Motor neuron (in vitro differentiated cells): Measurements from ENCODE around the gene CNGA1. TPM values are rescaled to one million over a fixed set of nuclear protein-coding genes. Genes with fewer than 3 reads are reported as not detected.

Experiments used
- ATAC-seq, 8 experiments: fragments of 200-7000 bp; cut with Tn5 transposase; replicated peaks in 6 of 8; 2 replicates each; pipeline ENCODE4 v1.8.0; 2021; ENCODE audit warnings: mild to moderate bottlenecking in 8 of 8, moderate library complexity in 8 of 8
- H3K27ac ChIP-seq, 2 donors: fragments of 250-450 bp; sonication (Bioruptor Pico); 2 replicates each; pipeline ENCODE4 v1.9.0; 2021; ENCODE audit warnings: antibody characterized with exemption in 2 of 2, mild to moderate bottlenecking in 2 of 2, moderate library complexity in 1 of 2
- H3K4me1 ChIP-seq, 2 donors: fragments of 250-450 bp; sonication (Bioruptor Pico); replicated peaks in 1 of 2; 2 replicates each; pipeline ENCODE4 v1.6.1; 2021; ENCODE audit warnings: antibody characterized with exemption in 2 of 2, mild to moderate bottlenecking in 2 of 2, moderate library complexity in 1 of 2
- H3K4me3 ChIP-seq, 5 donors: fragments of 250-450 bp; sonication (Bioruptor Pico); 2 replicates each; pipeline ENCODE4 v1.9.0; 2021; ENCODE audit warnings: antibody characterized with exemption in 5 of 5, mild to moderate bottlenecking in 5 of 5, moderate library complexity in 4 of 5
- WGBS, 10 experiments: fragments of 450-650 bp; shearing (Covaris generic); methylation state at CpG; one replicate each; pipeline ENCODE4 v1.0.0; 2022; 5-methylcytosine and 5-hydroxymethylcytosine counted together
- in situ Hi-C, 9 experiments: fragments of 400-800 bp; cut with MboI; loops; one replicate each; pipeline ENCODE4 v1.15.0; 2021; ENCODE audit warnings: low sequenced_read_pairs in 9 of 9, low pct_unique_long_range_greater_than_20kb in 2 of 9; ENCODE audit not compliant: unreplicated experiment in 9 of 9
- total RNA-seq, 8 experiments: library from RNA; unstranded; fragments of 300-600 nt; gene quantifications; 2 replicates each; pipeline versions ENCODE4 v1.2.3 to v1.2.4, GENCODE V29; 2022

The CNGA1 gene
- under 1 TPM in 6 of 8 experiments, not detected in 2; 0.05 to 0.38 (median 0.18) TPM for total RNA-seq

DNA sequence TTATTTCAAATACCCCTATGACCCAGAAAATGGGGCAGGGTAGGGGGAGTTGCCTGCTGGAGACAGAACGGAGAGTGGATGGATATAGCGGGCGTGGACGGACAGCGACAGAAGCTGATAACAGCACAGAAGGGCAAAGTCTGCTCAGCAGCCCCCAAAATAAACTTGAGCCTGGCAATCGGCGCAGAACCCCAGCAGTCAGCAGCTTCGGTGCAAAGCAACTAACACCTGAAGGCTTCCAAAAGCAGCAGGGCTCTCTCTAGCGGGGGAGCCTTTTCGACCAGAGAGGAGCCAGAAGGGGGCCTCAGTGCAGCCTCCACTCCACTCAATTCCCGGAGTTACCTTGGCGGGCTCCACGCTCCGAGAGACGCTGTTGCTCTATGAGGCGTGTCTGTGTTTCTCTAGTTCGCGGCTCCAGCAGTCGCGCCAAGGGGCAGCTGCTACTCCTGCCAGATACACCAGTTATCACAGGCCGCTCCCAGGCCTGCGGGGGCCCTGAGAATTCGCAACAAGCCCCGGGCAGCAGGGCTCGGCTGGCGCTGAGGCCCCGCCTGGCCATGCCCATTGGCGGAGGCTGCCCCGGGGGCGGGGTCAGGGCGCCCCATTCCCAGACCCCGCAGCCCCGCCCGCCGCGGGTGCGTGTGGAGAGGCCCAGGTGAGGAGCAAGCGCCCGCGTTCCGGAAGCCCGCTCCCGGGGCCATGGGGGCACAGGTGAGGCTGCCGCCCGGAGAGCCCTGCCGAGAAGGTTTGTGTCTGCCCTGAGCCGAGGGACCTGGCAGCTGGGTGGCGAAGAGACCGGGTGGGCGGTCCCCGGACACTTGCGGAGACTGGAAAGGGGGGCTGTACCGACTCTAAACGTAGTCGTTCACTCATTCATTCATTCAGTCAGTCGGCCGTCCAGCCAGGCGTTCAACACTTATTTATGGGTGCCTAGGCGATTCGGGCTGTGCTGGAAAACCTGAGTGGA lies at the start of gene CNGA1, which contains the start of gene NIPAL1:
Gene CNGA1 (minus strand): TSS at position 541 of the 967 bp plus-strand sequence. CDS start 63,992 bp downstream, outside the sequence.
Gene NIPAL1 (plus strand): TSS at position 632 of the 967 bp plus-strand sequence. CDS start 68 bp downstream, at position 700.
- ATAC-seq, result peak; percentile 85 to 93 (median 90)
- 0 to 60% (median 19%) methylated on average over 3 to 8 of the region's 60 CpGs; no CpG with 5 or more reads in 4 of the 10 experiments for WGBS, 10 experiments
- no peaks in the 10 kb centered on the region for H3K4me1 ChIP-seq
- H3K4me3 ChIP-seq, result peak within 1 kb of the TSS; percentile 45 to 74 (median 49)
- in situ Hi-C loops, result no loop called here
- H3K27ac ChIP-seq, result no peak within 1 kb of the TSS

DNA sequence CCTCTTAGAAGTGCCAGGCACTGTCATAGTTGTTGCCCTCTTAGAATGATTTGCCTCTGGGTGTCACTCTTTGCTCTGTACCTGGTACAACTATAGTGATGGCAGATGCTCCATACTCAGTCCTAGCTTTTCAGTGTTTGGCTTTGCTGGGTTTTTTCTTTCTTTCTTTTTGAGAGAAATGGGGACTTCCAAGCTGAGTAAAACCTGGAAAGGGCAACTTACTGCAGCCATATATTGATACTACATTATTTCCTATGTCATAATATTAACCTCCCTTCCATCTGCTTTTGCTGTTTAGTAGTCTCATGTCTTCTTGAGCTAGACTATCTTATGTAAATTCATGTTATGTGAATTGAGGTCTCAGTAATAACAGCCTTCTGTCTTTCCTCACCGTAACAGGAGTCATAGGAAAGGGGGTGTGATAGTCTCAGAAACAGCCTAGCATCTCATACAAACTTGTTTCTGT lies 49.1 kb upstream of the CNGA1 start:
- in situ Hi-C loops, result no loop called here
- no peaks in the 10 kb centered on the region for H3K4me1 ChIP-seq
- ATAC-seq, result no peak
- no peak overlapping the region for H3K4me3 ChIP-seq
- H3K27ac ChIP-seq, result no peak overlapping the region
- 75 to 100% (median 90%) methylated on average over 1 of the region's 1 CpG; no CpG with 5 or more reads in 3 of the 10 experiments for WGBS, 10 experiments

DNA sequence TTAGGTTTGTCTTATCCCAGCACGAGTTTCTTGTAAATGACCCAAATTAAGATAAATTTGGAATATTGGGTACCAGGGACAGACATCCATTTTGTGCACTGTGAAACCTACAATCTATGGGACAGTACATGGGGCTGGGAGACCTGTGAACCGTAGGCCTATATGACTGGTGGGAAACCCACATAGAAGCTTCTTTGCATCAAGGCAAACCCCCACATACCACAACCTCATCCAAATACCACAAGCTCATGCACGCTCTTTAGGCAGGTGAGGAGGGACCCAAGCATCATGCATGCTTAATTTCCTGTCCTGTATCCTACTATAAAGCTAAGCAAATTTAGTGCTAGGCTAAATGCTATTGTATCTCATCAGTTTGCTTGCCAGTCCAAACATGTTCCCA lies 47.9 kb upstream of the CNGA1 start:
- Histone ChIP-seq H3K4me1 (no peaks in the 10 kb centered on the region), H3K4me3 (no peak overlapping the region), H3K27ac (no peak overlapping the region)
- WGBS, 10 experiments, result 13 to 85% (median 60%) methylated on average over 1 to 3 of the region's 3 CpGs; no CpG with 5 or more reads in 3 of the 10 experiments
- in situ Hi-C loops, result no loop called here
- ATAC-seq, result no peak

DNA sequence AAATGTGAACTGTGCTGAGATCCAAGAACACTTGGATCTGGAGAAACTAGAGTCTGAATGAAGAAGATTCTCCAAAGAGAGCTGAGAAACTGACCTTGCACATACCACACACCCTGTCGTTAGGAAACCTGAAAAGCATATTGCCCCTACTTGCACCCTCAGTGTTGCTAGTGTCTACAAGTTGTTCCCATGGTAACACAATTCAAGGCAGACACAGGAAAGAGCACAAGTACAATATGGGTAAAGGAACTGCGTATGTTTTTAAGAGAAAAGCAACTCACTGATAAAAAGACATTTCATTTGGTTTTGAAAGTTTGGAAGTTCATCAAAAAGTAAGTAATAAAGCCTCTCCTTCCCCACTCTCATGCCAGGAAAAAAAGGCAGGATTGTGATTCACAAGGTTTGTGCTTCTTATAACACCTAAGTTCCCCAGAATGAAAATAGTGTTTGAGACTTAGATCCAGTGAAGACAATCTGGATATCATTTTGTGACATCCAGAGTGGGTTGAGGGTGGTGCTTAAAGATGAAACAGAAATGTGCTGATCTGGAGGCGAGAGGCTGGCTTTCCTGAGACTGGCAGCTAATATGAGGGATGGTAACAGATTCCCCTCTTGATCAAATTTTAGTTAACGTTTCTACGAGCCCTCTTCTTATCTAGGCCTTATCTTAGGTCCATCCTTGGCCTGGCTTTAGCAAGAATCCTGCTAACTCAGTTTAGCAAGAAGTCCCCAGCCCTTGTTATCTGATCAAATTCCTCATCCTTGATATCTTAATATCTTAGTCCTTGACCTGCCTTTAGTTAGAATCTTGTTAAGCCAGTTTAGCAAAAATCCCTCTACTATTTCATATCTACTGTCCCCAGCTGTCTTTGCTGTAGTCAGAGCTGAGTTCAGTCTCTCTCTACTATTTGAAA lies 42.4 kb upstream of the CNGA1 start:
- in situ Hi-C loops, result no loop called here
- H3K4me1 ChIP-seq, result no peaks in the 10 kb centered on the region
- H3K27ac ChIP-seq, result no peak overlapping the region
- WGBS, 10 experiments, result 0 to 73% (median 47%) methylated on average over 1 to 5 of the region's 5 CpGs; no CpG with 5 or more reads in 1 of the 10 experiments
- peak in 1 of 8 experiments; percentile 72 for ATAC-seq
- H3K4me3 ChIP-seq, result no peak overlapping the region

DNA sequence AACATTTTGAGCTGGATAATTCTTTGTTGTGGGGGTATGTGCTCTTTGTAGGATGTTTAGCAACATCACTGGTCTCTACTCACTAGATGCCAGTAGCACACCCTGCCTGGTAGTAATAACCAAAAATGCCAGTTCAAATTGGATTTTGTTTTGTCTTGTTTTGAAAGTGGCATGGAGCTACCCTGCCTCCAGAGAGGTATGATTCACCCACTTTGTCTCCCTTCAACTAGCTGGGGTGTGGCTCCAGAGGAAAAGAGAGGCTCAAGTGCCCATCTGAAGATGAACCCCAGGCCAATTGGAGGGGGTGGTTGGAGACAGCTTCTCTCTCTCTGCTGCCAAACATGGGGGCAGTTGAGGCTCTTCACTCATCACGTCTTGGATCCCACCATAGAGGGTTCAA lies 34.6 kb upstream of the CNGA1 start:
- WGBS, 10 experiments, result 0% methylated on average over 1 of the region's 1 CpG; no CpG with 5 or more reads in 9 of the 10 experiments
- no peak overlapping the region for H3K27ac ChIP-seq
- no peak overlapping the region for H3K4me3 ChIP-seq
- in situ Hi-C loops, result no loop called here
- ATAC-seq, result no peak
- no peaks in the 10 kb centered on the region for H3K4me1 ChIP-seq

DNA sequence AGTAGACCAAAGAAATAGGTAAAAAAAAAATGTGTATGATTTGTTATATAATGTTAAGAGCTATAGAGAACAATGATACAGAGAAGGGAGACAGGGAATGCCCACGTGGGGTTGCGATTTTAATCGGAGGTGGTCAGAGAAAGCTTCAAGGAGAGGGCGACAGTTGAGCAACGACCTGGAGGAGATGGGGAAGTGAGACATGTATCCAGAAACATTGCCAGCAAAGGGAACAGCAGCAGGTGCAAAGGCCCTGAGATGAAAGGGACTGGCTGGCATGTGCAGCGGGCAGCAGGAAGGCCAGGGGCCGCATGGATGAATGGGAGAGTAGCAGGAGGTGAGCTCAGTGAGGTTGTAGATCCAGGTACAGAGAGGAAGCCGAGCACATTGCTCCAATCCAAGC lies 33.0 kb upstream of the CNGA1 start:
- in situ Hi-C loops, result no loop called here

DNA sequence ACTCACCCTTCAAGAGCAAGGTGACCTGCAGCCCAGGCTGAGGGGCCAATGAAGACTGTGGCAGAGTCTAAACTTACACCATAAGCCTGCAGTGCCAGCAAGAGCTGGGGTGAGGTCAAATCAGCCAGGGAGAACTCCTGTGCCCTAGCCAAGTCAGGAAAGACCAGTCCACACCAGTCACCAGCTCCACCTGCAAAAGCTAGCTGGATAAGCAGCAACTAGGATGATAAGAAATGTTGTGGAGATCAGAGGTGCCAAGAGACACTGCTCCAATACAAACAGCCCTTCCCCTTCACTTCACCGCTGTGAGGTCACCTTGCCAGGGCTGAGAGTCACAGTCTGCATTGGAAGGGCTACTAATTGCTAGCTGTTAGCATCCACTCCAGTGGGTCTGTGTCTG lies 31.4 kb upstream of the CNGA1 start:
- Histone ChIP-seq H3K27ac (no peak overlapping the region), H3K4me3 (no peak overlapping the region), H3K4me1 (no peaks in the 10 kb centered on the region)
- in situ Hi-C loops, result no loop called here
- 67 to 100% methylated on average over 1 of the region's 1 CpG; no CpG with 5 or more reads in 8 of the 10 experiments for WGBS, 10 experiments
- ATAC-seq, result no peak

More for the DNA sequence above, 33.0 kb upstream of the CNGA1 start:
- 19 to 100% (median 85%) methylated on average over 3 to 8 of the region's 8 CpGs for WGBS, 10 experiments
- ATAC-seq, result no peak
- Histone ChIP-seq H3K27ac (no peak overlapping the region), H3K4me3 (no peak overlapping the region), H3K4me1 (no peaks in the 10 kb centered on the region)

DNA sequence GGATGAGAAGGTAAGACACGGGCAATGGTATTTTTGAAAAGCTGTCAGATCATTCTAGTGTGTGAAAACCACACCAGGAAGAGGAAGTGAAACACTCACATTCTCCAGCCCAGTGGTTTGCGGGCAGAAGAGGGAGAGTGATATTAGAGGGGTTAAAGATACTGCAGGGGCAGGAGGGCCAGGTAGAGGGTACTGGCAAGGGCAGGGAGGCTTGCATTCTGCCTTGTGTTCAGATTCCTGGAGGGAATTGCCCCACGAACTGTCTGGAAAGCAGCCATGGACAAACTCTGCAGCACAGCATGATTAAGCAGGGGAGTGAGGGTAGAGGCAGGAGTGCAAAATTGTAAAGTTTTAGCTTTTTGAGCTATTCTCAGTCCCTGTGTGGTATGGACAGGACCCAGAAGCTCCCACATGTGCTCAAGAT lies 31.0 kb upstream of the CNGA1 start:
- ATAC-seq, result no peak
- WGBS, 10 experiments, result 0 to 80% (median 52%) methylated on average over 1 to 3 of the region's 3 CpGs; no CpG with 5 or more reads in 2 of the 10 experiments
- in situ Hi-C loops, result no loop called here
- Histone ChIP-seq H3K4me3 (no peak overlapping the region), H3K4me1 (no peaks in the 10 kb centered on the region), H3K27ac (no peak overlapping the region)

DNA sequence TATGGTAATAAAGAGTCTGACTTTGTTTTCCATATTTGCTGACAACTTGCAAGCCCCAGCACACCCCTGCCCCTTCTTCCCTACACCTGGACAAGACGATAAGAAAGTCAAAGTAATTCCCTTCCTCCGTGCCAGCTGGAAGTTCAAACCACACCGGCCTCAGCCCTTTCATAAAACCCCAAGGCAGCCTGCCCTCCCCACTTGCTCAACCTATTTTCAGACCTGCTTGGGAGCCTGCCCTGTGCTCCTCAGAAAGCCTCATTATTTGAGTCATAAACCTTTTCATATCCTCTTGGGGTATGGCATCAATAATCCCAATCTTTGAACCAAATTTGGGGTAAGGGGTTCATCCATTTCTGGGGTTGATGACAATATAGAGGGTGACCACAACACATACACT lies 29.6 kb upstream of the CNGA1 start:
- H3K27ac ChIP-seq, result no peak overlapping the region
- no peaks in the 10 kb centered on the region for H3K4me1 ChIP-seq
- ATAC-seq, result no peak
- WGBS, 10 experiments, result 18 to 95% (median 58%) methylated on average over 1 to 3 of the region's 3 CpGs; no CpG with 5 or more reads in 4 of the 10 experiments
- H3K4me3 ChIP-seq, result no peak overlapping the region
- in situ Hi-C loops, result no loop called here

DNA sequence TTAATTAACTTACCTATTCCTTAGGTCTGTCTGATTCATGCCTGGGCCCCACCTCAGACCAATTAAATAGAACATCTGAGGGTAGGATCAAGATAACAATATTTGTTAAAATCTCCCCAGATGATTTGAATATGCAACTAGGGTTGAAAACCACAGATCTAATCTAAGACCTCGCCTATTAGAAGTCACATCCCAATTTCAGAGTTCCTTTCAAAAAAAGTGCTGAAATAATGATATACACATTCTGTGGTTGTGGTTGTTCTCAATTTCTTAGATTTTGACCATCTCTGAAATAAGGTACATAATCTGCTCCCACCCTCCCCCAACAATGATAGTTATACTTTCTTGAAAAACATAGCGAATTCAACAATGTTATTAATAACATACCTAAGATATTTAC lies 27.8 kb upstream of the CNGA1 start:
- no peaks in the 10 kb centered on the region for H3K4me1 ChIP-seq
- 60 to 100% (median 90%) methylated on average over 1 to 2 of the region's 2 CpGs; no CpG with 5 or more reads in 2 of the 10 experiments for WGBS, 10 experiments
- in situ Hi-C loops, result no loop called here
- H3K27ac ChIP-seq, result no peak overlapping the region
- H3K4me3 ChIP-seq, result no peak overlapping the region
- ATAC-seq, result peak in 1 of 8 experiments; percentile 20

DNA sequence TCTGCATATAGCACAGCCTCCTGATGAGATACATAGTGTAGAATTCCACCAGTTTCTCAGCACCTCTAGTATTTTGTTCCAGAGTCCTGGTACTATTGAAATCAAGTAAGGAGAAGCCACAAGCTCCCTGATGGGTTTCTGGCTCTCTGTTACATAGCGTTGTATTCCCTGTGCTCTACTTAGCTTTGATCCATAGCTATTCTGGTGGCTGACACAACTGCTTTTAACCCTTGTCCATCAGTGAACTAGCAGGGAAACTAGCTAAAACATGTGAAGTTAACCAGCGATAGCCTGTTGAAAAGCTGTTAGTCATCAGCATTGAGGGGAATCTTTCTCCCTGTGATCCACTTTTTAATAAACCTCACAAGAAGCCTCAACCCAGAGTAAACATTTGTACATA lies 27.0 kb upstream of the CNGA1 start:
- 36 to 100% (median 80%) methylated on average over 1 to 2 of the region's 2 CpGs; no CpG with 5 or more reads in 3 of the 10 experiments for WGBS, 10 experiments
- no peak overlapping the region for H3K27ac ChIP-seq
- no peak for ATAC-seq
- in situ Hi-C loops, result no loop called here
- no peak overlapping the region for H3K4me3 ChIP-seq
- H3K4me1 ChIP-seq, result no peaks in the 10 kb centered on the region

DNA sequence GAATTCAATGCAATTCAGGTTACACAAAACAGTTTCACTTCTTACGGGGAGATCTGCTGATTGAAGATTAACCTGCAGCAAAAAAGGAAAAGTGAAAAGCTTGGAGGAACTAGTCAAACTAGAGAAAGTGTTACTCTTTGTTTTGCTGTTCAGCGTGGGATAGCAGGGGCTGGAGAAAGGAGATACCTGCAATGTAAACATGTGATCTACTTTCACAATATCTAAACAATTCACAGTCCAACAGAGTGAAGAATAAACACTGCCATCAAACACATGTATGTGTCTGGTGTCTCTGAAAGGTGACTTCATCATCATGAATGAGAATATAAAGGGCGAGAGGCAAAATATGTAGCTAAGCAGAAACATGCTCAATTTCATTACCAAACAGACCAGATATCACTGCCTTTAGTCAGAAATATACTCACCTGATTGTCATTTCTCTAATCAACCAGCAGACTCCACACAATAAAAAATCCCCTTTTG lies 26.5 kb upstream of the CNGA1 start:
- in situ Hi-C loops, result no loop called here

More for the DNA sequence above, 26.5 kb upstream of the CNGA1 start:
- Histone ChIP-seq H3K27ac (no peak overlapping the region), H3K4me1 (no peaks in the 10 kb centered on the region), H3K4me3 (no peak overlapping the region)
- 20 to 78% (median 60%) methylated on average over 1 to 3 of the region's 3 CpGs; no CpG with 5 or more reads in 1 of the 10 experiments for WGBS, 10 experiments
- ATAC-seq, result no peak
